ENCODE measurements around the gene KIF9.

DNA sequence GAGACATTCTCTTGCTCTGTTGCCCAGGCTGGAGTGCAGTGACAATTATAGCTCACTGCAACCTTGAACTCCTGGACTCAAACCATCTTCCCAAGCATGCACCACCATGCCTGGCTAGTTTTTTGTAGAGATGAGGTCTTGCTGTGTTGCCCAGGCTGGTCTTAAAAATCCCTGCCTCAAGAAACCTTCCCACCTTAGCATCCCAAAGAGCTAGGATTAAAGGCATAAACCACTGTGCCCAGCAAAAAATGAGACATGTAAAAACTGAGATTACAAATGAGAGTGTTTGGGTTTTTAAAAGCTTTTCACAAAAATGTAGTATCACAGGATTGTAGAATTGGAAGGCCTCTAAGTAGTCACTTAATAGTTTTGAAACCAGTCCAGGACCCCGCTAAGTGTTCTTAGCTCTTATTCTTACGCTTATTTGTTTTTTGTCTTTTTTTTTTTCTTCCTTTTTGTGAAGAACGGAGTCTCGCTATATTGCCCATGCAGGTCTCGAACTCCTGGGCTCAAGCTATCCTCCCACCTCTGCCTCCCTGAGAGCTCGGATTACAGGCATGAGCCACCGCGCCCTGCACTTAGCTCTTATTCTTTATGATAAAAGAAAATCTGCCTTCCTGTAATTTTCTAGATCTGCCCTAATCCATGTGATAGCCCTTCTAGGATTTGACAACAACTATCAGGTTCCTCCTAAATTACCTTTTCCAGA, 31.6 kb upstream of the KIF9 start:
- TF ChIP-seq, protein P1, sequence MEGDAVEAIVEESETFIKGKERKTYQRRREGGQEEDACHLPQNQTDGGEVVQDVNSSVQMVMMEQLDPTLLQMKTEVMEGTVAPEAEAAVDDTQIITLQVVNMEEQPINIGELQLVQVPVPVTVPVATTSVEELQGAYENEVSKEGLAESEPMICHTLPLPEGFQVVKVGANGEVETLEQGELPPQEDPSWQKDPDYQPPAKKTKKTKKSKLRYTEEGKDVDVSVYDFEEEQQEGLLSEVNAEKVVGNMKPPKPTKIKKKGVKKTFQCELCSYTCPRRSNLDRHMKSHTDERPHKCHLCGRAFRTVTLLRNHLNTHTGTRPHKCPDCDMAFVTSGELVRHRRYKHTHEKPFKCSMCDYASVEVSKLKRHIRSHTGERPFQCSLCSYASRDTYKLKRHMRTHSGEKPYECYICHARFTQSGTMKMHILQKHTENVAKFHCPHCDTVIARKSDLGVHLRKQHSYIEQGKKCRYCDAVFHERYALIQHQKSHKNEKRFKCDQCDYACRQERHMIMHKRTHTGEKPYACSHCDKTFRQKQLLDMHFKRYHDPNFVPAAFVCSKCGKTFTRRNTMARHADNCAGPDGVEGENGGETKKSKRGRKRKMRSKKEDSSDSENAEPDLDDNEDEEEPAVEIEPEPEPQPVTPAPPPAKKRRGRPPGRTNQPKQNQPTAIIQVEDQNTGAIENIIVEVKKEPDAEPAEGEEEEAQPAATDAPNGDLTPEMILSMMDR (IDR thresholded peaks at IDR 0.05; ENCODE audit: low read depth, low read length) = no peak
- TF ChIP-seq EZH2phosphoT487 (IDR thresholded peaks at IDR 0.05; ENCODE audit: low read depth) = no peak

Data from OCI-LY3 (cell line).